ENCODE data around the gene REPS2. TPM values are rescaled to one million over a fixed set of nuclear protein-coding genes. Genes with fewer than 3 reads are reported as not detected.

The REPS2 gene
- total RNA-seq, 4 donors from 2014 or later: 10.8 to 37.0 (median 17.5) TPM

DNA sequence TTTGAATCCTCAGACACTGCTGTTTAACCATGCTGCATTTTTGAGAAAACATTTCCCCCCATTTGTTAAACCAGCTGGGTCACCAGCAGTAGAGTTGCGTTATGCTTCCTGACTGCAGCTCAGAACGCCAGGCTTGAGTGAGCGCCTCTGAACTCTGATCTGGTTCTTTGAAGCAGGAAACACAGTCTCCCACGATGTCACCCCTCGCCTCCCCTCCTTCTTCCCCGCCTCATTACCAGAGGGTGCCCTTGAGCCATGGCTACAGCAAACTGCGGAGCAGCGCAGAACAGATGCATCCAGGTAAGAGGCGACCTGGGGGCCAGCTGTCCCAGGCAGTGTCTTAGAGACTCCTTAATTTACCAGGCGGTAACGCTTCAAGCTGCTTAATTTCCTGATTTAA lies 78.4 kb downstream of the REPS2 start:
- no peaks in the 10 kb centered on the region for H3K27me3 ChIP-seq
- intact Hi-C loops (cut with DNase I; ENCODE audit: low total_unique reads): no loop called here
- H3K36me3 ChIP-seq: no peaks in the 10 kb centered on the region
- WGBS, 2 donors (ENCODE audit: low coverage in 1 of 2): 44 to 58% methylated on average over 2 to 11 of the region's 11 CpGs
- peaks cover 0 to 12% (median 0%) of the 10 kb centered on the region in 4 donors for H3K4me1 ChIP-seq
- no peaks in the 10 kb centered on the region for H3K9me3 ChIP-seq
- in situ Hi-C loops (cut with MboI; ENCODE audit: low pct_ligation_motif_present in 1 of 4, low pct_unique_long_range_greater_than_20kb in 1 of 4, low sequenced_read_pairs in 3 of 4): loop anchor here in 3 of 4 donors (25.0 kb wide), 2 partner anchors 113 to 138 kb away; no protein-coding TSS in a partner anchor
- H3K4me3 ChIP-seq: no peak overlapping the region
- peak; percentile 43 for DNase-seq
- TF ChIP-seq POLR2AphosphoS5 (IDR thresholded peaks at IDR 0.05) (peak in 1 of 3 donors; percentile 11), POLR2A (IDR thresholded peaks at IDR 0.05) (no peak)
- H3K27ac ChIP-seq: peak overlapping the region; percentile 14 to 60 (median 54)

DNA sequence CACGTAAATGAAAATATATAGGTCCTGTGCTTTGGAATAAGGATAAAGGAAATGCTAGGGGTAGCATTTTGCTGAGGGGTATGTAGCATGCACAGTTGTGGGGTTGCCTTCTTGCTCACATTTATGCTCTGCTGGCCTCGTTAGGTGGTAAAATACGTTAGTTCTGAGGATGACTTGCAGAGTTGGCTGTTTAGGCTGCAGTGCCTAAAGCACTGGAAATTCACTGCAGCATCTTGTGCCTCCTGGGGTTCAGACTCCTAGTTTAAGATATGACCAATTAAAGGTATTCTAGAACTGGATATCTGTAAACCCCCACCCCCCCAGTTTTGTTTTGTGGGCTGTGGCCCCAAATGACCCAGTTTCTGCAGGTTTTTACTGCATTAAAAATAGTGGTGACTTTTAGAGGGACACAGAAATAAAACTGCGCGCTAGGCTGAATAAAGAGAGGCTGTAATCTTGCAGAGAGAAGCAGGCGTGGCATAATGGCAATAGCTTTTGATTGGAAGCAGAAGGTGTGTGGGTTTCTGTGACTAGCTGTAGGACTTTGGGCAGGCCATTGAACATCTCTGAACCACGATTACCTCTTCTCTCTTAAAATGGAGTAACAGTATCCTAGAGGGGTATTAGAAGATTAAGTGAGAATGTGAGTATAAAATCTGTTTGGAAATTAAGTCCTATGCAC lies 79.3 kb downstream of the REPS2 start:
- in situ Hi-C loops (cut with MboI; ENCODE audit: low pct_ligation_motif_present in 1 of 4, low pct_unique_long_range_greater_than_20kb in 1 of 4, low sequenced_read_pairs in 3 of 4): loop anchor here in 3 of 4 donors (25.0 kb wide), 2 partner anchors 113 to 138 kb away; no protein-coding TSS in a partner anchor
- H3K27me3 ChIP-seq: no peaks in the 10 kb centered on the region
- no peaks in the 10 kb centered on the region for H3K9me3 ChIP-seq
- no peak overlapping the region for H3K4me3 ChIP-seq
- peaks cover 0 to 16% (median 0%) of the 10 kb centered on the region in 4 donors for H3K4me1 ChIP-seq
- peak overlapping the region; percentile 5 to 60 (median 54) for H3K27ac ChIP-seq
- H3K36me3 ChIP-seq: no peaks in the 10 kb centered on the region
- TF ChIP-seq, protein P1, sequence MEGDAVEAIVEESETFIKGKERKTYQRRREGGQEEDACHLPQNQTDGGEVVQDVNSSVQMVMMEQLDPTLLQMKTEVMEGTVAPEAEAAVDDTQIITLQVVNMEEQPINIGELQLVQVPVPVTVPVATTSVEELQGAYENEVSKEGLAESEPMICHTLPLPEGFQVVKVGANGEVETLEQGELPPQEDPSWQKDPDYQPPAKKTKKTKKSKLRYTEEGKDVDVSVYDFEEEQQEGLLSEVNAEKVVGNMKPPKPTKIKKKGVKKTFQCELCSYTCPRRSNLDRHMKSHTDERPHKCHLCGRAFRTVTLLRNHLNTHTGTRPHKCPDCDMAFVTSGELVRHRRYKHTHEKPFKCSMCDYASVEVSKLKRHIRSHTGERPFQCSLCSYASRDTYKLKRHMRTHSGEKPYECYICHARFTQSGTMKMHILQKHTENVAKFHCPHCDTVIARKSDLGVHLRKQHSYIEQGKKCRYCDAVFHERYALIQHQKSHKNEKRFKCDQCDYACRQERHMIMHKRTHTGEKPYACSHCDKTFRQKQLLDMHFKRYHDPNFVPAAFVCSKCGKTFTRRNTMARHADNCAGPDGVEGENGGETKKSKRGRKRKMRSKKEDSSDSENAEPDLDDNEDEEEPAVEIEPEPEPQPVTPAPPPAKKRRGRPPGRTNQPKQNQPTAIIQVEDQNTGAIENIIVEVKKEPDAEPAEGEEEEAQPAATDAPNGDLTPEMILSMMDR (IDR thresholded peaks at IDR 0.05): no peak
- no peak for TF ChIP-seq EP300 (IDR thresholded peaks at IDR 0.05; ENCODE audit: low read depth)
- whole genome bisulfite sequencing, 2 donors (ENCODE audit: low coverage in 1 of 2): 61 to 73% methylated on average over 5 to 7 of the region's 7 CpGs
- intact Hi-C loops (cut with DNase I; ENCODE audit: low total_unique reads): no loop called here
- DNase-seq: no peak

DNA sequence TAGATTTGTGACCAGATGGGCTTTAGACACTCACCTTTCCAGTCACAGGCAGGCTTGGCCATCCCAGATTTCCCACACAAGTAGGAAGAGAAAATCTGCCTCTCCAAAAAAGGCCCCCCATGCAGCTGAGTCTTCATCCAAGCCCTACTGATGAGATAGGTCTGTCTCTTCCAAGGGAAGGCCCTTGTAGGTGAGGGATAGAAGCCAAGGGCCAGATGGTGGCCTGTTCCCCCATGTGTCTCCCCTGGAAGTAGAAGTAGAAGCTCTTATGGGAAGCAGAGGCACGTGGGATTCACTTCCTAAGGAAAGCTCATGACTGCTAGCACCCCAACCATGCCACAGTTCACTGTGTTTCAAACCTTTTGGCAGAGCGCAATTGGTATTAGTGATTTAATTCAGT lies 81.5 kb downstream of the REPS2 start:
- intact Hi-C loops (cut with DNase I; ENCODE audit: low total_unique reads): no loop called here
- Histone ChIP-seq H3K27me3 (no peaks in the 10 kb centered on the region), H3K4me3 (no peak overlapping the region), H3K4me1 (peaks cover 0 to 13% (median 0%) of the 10 kb centered on the region in 4 donors), H3K27ac (no peak overlapping the region), H3K36me3 (no peaks in the 10 kb centered on the region), H3K9me3 (no peaks in the 10 kb centered on the region)
- no peak for DNase-seq
- in situ Hi-C loops (cut with MboI; ENCODE audit: low pct_ligation_motif_present in 1 of 4, low pct_unique_long_range_greater_than_20kb in 1 of 4, low sequenced_read_pairs in 3 of 4): loop anchor here in 3 of 4 donors (25.0 kb wide), 2 partner anchors 116 to 141 kb away; no protein-coding TSS in a partner anchor
- TF ChIP-seq POLR2AphosphoS5 (IDR thresholded peaks at IDR 0.05): no peak
- no peak for TF ChIP-seq EP300 (IDR thresholded peaks at IDR 0.05; ENCODE audit: low read depth)
- TF ChIP-seq POLR2A (IDR thresholded peaks at IDR 0.05): no peak
- TF ChIP-seq, protein P1 (IDR thresholded peaks at IDR 0.05): no peak
- WGBS, 2 donors (ENCODE audit: low coverage in 1 of 2): 73% methylated on average over 2 of the region's 2 CpGs; no CpG with 5 or more reads in 1 of the 2 donors

DNA sequence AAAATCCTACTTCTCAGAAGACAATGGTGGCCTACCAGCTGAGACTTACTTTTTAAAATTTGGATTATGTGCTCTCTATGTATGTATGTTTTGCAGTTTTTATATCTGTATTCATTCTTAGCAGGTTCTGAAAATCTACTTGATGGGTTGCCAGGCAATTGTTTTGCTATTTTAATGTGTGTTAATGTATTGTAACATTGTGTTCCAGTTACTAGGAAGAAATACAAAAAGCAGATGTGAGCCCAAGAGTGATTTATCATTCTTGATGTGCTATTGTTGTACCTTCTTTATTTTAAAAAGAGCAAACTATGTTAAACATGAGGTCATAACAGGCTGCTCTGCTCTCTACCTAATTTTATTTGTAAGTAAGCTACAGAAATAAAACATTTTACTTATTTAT lies 81.9 kb downstream of the REPS2 start:
- no peak for DNase-seq
- Histone ChIP-seq H3K27ac (no peak overlapping the region), H3K4me1 (peaks cover 0 to 12% (median 0%) of the 10 kb centered on the region in 4 donors), H3K27me3 (no peaks in the 10 kb centered on the region), H3K4me3 (no peak overlapping the region), H3K9me3 (no peaks in the 10 kb centered on the region), H3K36me3 (no peaks in the 10 kb centered on the region)
- intact Hi-C loops (cut with DNase I; ENCODE audit: low total_unique reads): no loop called here
- in situ Hi-C loops (cut with MboI; ENCODE audit: low pct_ligation_motif_present in 1 of 4, low pct_unique_long_range_greater_than_20kb in 1 of 4, low sequenced_read_pairs in 3 of 4): loop anchor here in 3 of 4 donors (25.0 kb wide), 2 partner anchors 116 to 141 kb away; no protein-coding TSS in a partner anchor
- no peak for TF ChIP-seq EP300 (IDR thresholded peaks at IDR 0.05; ENCODE audit: low read depth)
- peak in 1 of 3 donors; percentile 19 for TF ChIP-seq POLR2AphosphoS5 (IDR thresholded peaks at IDR 0.05)

DNA sequence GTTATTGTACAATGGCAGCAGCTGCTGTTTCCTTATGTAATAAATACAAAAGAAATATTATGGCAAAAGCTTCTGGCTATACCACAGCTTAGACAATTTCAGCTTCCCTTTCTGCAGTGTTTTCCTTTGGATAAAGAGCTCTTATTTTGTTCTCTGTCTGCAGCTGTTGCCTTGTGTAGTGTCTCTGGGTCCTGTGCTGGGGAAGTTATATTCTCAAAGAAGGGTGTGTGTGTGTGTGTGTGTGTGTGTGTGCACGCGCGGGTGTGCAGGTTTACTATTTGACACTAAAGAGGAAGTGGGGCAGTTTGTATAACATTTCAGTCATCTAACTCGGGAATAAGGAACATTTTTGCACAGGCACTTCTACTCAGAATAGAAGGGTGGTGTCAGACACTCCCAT lies 83.6 kb downstream of the REPS2 start:
- in situ Hi-C loops (cut with MboI; ENCODE audit: low pct_ligation_motif_present in 1 of 4, low pct_unique_long_range_greater_than_20kb in 1 of 4, low sequenced_read_pairs in 3 of 4): loop anchor here in 3 of 4 donors (25.0 kb wide), 2 partner anchors 118 to 143 kb away; no protein-coding TSS in a partner anchor
- Histone ChIP-seq H3K27me3 (no peaks in the 10 kb centered on the region), H3K27ac (no peak overlapping the region), H3K36me3 (no peaks in the 10 kb centered on the region), H3K4me3 (no peak overlapping the region), H3K9me3 (no peaks in the 10 kb centered on the region), H3K4me1 (peaks cover 0 to 10% (median 0%) of the 10 kb centered on the region in 4 donors)
- no peak for DNase-seq
- no peak for TF ChIP-seq EP300 (IDR thresholded peaks at IDR 0.05; ENCODE audit: low read depth)
- no peak for TF ChIP-seq POLR2AphosphoS5 (IDR thresholded peaks at IDR 0.05)
- TF ChIP-seq POLR2A (IDR thresholded peaks at IDR 0.05): no peak
- TF ChIP-seq, protein P1 (IDR thresholded peaks at IDR 0.05): no peak
- 45% methylated on average over 4 of the region's 4 CpGs; no CpG with 5 or more reads in 1 of the 2 donors for WGBS, 2 donors (ENCODE audit: low coverage in 1 of 2)
- intact Hi-C loops (cut with DNase I; ENCODE audit: low total_unique reads): no loop called here

Data from transverse colon (tissue), 4 donors.